Ovary (tissue), 9 donors: ENCODE measurements around the gene DNAH3. TPM values are rescaled to one million over a fixed set of nuclear protein-coding genes. Genes with fewer than 3 reads are reported as not detected.
"Not testable (repeated sequence)": the region's sequence is repeated elsewhere in the genome, so short reads cannot be mapped to it uniquely, and the experiment has no call there.

Experiments used
- DNase-seq, 5 donors: peaks; one replicate each; pipeline ENCODE4 v3.0.0-alpha.2; 2019 to 2020
- H3K27ac ChIP-seq, 2 donors: fragments of 200-600 bp; one replicate each; pipeline versions ENCODE4 v1.5.1 to v1.8.0; 2019 to 2022
- H3K27me3 ChIP-seq: fragments of 200-600 bp; one replicate; pipeline ENCODE4 v1.8.0; 2022
- H3K36me3 ChIP-seq: fragments of 200-600 bp; sonication (generic); one replicate; pipeline ENCODE4 v1.5.1; 2019
- H3K4me1 ChIP-seq: one replicate; pipeline ENCODE4 v1.8.1; 2013; ENCODE audit warnings: mild to moderate bottlenecking, moderate library complexity; ENCODE audit not compliant: insufficient read depth
- H3K4me3 ChIP-seq: fragments of 200-600 bp; sonication (generic); one replicate; pipeline ENCODE4 v1.5.1; 2017
- H3K9me3 ChIP-seq, 2 donors: fragments of 200-600 bp in 1 of 2; sonication (generic) in 1 of 2; one replicate each; pipeline versions ENCODE4 v1.5.1 to v1.8.1; 2013 to 2019; ENCODE audit warnings: mild to moderate bottlenecking in 1 of 2, moderate library complexity in 1 of 2
- EP300 ChIP-seq: sonication (generic); formaldehyde crosslinking; IDR thresholded peaks from one replicate; pipeline ENCODE4 v1.6.1; 2017; ENCODE audit warnings: antibody characterized with exemption
- POLR2A ChIP-seq: fragments of 450-650 bp; IDR thresholded peaks from one replicate; pipeline ENCODE4 v1.6.1; 2017; ENCODE audit warnings: antibody characterized with exemption, mild to moderate bottlenecking, moderate library complexity
- WGBS, 3 donors: extraction: QIAGEN DNeasy Blood & Tissue Kit in 1 of 3; methylation state at CpG; one replicate each; pipeline versions ENCODE4 v1.1.5 to v1.1.7; 2013 to 2017; 5-methylcytosine and 5-hydroxymethylcytosine counted together
- intact Hi-C, 4 donors: fragments of 100-400 bp; cut with DNase I; formaldehyde crosslinking; loops; one replicate each; pipeline versions ENCODE4 v1.11.0 to v1.15.1; 2022 to 2023
- polyA plus RNA-seq, 2 donors: library from polyadenylated mRNA; stranded (reverse); fragments of 200-250 nt in 1 of 2; fragments of 350-450 nt in 1 of 2; fragmentation: Illumina TruSeq in 1 of 2; extraction: RNeasy Lipid Tissue Mini Kit (QIAGEN cat#74804) in 1 of 2; gene quantifications; one replicate each; pipeline ENCODE4 v1.2.3, GENCODE V29; 2013 to 2014
- total RNA-seq, 7 donors: library from RNA; depleted of rRNA in 2 of 7; stranded (reverse); fragments of >200 nt in 2 of 7; fragmentation: NEBNext Ultra II Directional in 3 of 7; extraction: Animal tissue kit (Norgen Biotek cat#: 25700) in 3 of 7; gene quantifications; one replicate each; pipeline versions ENCODE4 v1.1.0 to v1.2.4, GENCODE V29; 2016 to 2023
- TF ChIP-seq, protein P1 (sequence below), 3 donors: fragments of 450-650 bp in 2 of 3; fragments of 200-600 bp in 1 of 3; IDR thresholded peaks; one replicate each; pipeline versions ENCODE4 v1.5.1 to v1.8.0; 2016 to 2022; ENCODE audit warnings: antibody characterized with exemption in 3 of 3, mild to moderate bottlenecking in 1 of 3
- donor health status: DM: no; HTN: no; CAD: no; lungs with moderate emphysema.
- donor health status: DM: no; HTN: no; CAD: no.
- donor health status: Bipolar disorder and iron deficiency.
- donor health status: DM: yes; HTN: yes; CAD: no.
- donor health status: DM: no; HTN: no; CAD: no.
- donor health status: DM: yes; HTN: yes; CAD: no.

Gene DNAH3
- total and polyA plus RNA-seq, 9 donors, result 0.05 to 12.1 (median 0.95) TPM; not detected in 1

DNA sequence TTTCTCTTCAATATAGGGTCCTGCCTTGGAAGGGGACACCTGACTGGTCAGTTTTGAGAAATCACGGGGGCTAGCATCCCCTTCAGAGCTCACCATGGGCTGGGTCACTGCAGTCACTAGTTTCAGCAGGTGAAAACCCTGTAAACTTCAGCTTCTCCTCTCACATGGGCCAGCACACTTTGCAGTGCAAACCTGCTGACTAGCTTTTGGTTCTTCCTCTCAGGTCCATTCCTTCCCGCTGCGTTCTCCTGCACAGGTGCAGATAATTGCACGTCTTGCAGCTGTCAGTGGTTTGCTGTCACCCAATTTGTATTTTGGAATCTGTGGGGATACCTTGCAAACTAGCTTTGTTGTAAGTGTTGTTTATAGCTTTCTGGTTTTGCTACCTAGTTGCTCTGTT is 154.9 kb downstream of the DNAH3 start:
- Histone ChIP-seq H3K9me3 (no peaks in the 10 kb centered on the region), H3K27me3 (no peaks in the 10 kb centered on the region), H3K36me3 (no peaks in the 10 kb centered on the region), H3K4me3 (no peak overlapping the region), H3K4me1 (no peaks in the 10 kb centered on the region), H3K27ac (no peak overlapping the region)
- no peak for DNase-seq
- TF ChIP-seq, protein P1, sequence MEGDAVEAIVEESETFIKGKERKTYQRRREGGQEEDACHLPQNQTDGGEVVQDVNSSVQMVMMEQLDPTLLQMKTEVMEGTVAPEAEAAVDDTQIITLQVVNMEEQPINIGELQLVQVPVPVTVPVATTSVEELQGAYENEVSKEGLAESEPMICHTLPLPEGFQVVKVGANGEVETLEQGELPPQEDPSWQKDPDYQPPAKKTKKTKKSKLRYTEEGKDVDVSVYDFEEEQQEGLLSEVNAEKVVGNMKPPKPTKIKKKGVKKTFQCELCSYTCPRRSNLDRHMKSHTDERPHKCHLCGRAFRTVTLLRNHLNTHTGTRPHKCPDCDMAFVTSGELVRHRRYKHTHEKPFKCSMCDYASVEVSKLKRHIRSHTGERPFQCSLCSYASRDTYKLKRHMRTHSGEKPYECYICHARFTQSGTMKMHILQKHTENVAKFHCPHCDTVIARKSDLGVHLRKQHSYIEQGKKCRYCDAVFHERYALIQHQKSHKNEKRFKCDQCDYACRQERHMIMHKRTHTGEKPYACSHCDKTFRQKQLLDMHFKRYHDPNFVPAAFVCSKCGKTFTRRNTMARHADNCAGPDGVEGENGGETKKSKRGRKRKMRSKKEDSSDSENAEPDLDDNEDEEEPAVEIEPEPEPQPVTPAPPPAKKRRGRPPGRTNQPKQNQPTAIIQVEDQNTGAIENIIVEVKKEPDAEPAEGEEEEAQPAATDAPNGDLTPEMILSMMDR (IDR thresholded peaks at IDR 0.05), result no peak
- no peak for TF ChIP-seq POLR2A
- TF ChIP-seq EP300, result no peak
- 60 to 84% (median 80%) methylated on average over 4 of the region's 4 CpGs for WGBS, 3 donors
- intact Hi-C loops, result no loop called here

DNA sequence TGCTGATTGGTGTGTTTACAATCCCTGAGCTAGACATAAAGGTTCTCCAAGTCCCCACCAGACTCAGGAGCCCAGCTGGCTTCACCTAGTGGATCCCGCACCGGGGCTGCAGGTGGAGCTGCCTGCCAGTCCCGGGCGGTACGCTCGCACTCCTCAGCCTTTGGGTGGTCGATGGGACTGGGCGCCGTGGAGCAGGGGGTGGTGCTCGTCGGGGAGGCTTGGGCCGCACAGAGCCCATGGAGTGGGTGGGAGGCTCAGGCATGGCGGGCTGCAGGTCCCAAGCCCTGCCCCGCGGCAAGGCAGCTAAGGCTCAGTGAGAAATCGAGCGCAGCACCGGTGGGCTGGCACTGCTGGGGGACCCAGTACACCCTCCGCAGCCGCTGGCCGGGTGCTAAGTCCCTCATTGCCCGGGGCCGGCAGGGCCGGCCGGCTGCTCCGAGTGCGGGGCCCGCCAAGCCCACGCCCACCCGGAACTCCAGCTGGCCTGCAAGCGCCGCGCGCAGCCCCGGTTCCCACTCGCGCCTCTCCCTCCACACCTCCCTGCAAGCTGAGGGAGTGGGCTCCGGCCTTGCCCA is 161.1 kb downstream of the DNAH3 start:
- DNase-seq, intact Hi-C loops, H3K36me3 ChIP-seq, H3K27me3 ChIP-seq, H3K27ac ChIP-seq, H3K4me3 ChIP-seq, H3K9me3 ChIP-seq, H3K4me1 ChIP-seq: not testable (repeated sequence)
- WGBS, 3 donors, result 91 to 96% (median 95%) methylated on average over 32 to 38 of the region's 38 CpGs

DNA sequence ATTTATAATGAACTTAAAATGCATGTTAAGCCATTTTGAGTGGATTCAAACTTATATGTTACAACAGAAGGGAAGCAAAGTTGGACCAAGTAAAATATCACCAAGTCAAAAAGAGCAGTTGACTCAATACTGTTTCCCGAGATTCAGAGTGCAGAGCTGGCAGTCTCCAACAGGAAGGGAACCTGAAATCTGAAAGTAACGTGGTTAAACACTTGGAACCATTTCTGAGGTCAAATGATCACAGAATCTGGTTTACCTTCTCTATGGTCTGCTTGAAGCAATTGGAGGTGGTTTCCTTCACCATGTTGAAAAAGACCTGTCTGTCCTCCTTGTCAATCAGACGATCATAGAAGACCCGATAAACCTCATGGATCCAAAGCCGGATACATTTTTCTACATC is 163.6 kb downstream of the DNAH3 start:
- H3K27me3 ChIP-seq, result no peaks in the 10 kb centered on the region
- intact Hi-C loops, result no loop called here
- H3K36me3 ChIP-seq, result no peaks in the 10 kb centered on the region
- TF ChIP-seq, protein P1 (IDR thresholded peaks at IDR 0.05), result no peak
- TF ChIP-seq POLR2A, result no peak
- no peak for TF ChIP-seq EP300
- no peaks in the 10 kb centered on the region for H3K4me1 ChIP-seq
- no peak overlapping the region for H3K4me3 ChIP-seq
- no peaks in the 10 kb centered on the region for H3K9me3 ChIP-seq
- H3K27ac ChIP-seq, result no peak overlapping the region
- no peak for DNase-seq
- 73 to 78% (median 75%) methylated on average over 5 of the region's 5 CpGs for WGBS, 3 donors

DNA sequence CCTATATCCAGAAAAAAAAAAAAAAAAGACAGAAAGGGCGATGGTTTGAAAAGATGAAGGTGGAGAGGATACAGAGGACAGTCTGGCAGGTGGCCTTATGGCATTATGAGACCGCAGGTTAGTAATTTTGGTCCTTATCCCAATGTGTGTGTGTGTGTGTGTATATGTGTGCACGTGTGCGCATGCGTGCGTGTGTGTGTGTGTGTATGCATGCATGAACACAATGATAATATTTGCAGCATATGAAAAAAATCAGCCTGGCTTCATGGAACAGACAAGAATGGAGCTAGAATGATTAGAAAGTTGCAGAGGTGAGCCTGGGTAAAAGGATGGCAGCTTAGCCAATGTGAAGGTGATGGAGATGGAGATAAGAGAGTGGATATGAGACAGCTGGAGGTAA is 166.6 kb downstream of the DNAH3 start:
- intact Hi-C loops, result no loop called here

DNA sequence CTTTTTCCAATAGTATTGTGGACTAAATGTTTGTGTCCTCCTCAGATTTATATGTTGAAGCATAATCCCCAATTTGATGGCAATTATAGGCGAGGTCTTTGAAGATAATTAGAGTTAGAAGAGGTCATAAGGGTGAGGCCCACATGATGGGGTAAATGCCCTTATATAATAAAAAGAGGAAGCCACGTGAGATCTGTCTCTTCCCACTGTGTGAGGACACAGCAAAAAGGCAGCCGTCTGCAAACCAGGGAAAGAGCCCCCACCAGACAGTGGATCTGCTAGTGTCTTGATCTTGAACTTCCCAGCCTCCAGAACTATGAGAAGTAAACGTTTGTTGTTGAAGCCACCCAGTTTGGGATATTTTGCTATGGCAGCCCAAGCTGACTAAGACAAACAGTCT is 174.1 kb downstream of the DNAH3 start:
- H3K27me3 ChIP-seq, result no peaks in the 10 kb centered on the region
- H3K27ac ChIP-seq, result no peak overlapping the region
- no peaks in the 10 kb centered on the region for H3K9me3 ChIP-seq
- no peak overlapping the region for H3K4me3 ChIP-seq
- no peaks in the 10 kb centered on the region for H3K36me3 ChIP-seq
- no peaks in the 10 kb centered on the region for H3K4me1 ChIP-seq
- no peak for DNase-seq
- TF ChIP-seq POLR2A (no peak), EP300 (no peak)
- TF ChIP-seq, protein P1 (IDR thresholded peaks at IDR 0.05), result no peak
- 58 to 68% (median 63%) methylated on average over 4 of the region's 4 CpGs for WGBS, 3 donors
- intact Hi-C loops, result no loop called here

More for the DNA sequence above, 166.6 kb downstream of the DNAH3 start:
- no peaks in the 10 kb centered on the region for H3K36me3 ChIP-seq
- no peak overlapping the region for H3K27ac ChIP-seq
- H3K4me3 ChIP-seq, result no peak overlapping the region
- H3K4me1 ChIP-seq, result no peaks in the 10 kb centered on the region
- H3K27me3 ChIP-seq, result no peaks in the 10 kb centered on the region
- no peak for DNase-seq
- 89 to 91% (median 90%) methylated on average over 6 of the region's 6 CpGs for WGBS, 3 donors
- TF ChIP-seq, protein P1 (IDR thresholded peaks at IDR 0.05), result no peak
- no peak for TF ChIP-seq POLR2A
- TF ChIP-seq EP300, result no peak
- no peaks in the 10 kb centered on the region for H3K9me3 ChIP-seq

DNA sequence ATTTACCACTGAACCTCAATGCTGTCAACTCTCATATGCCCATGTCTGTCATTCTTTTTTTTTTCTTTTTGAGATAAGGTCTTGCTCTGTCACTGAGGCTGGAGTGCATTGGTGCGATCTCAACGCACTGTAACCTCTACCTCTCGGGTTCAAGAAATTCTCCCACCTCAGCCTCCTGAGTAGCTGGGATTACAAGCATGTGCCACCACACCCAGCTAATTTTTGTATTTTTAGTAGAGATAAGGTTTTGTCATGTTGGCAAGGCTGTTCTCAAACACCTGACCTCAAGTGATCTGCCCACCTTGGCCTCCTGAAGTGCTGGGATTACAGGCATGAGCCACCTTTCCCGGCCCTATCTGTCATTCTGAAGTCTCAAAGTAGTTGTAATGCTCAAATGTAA is 177.4 kb downstream of the DNAH3 start:
- H3K27ac ChIP-seq, intact Hi-C loops, H3K36me3 ChIP-seq, H3K9me3 ChIP-seq, H3K27me3 ChIP-seq, H3K4me3 ChIP-seq, H3K4me1 ChIP-seq, DNase-seq: not testable (repeated sequence)
- 91 to 94% (median 93%) methylated on average over 4 of the region's 4 CpGs for WGBS, 3 donors
